Measurements from ENCODE around the gene KRTAP20-1. TPM values are rescaled to one million over a fixed set of nuclear protein-coding genes. Genes with fewer than 3 reads are reported as not detected.

Gene KRTAP20-1
- polyA plus RNA-seq, 1 of the 3 experiments (the other 2 are of a cell fraction), result not detected

GRCh38 chr21:30592140-30592539 lies 24.1 kb upstream of the KRTAP20-1 start, which contains the start of gene KRTAP6-3:
Gene KRTAP6-3, plus strand, starts transcription at chr21:30592440. Its CDS starts 6 bp downstream, at chr21:30592446.
- WGBS (ENCODE audit: low lambda C conversion rate), result 2% methylated on average over 3 of the region's 4 CpGs
- ChIA-PET CTCF (no interaction called here), POLR2A (no interaction called here)
- Histone ChIP-seq H3K79me2 (ENCODE audit: insufficient read depth) (no peaks in the 10 kb centered on the region), H3K27ac (ENCODE audit: low read depth in 2 of 2, low read length in 1 of 2) (no peak within 1 kb of the TSS), H4K20me1 (ENCODE audit: insufficient read depth) (no peaks in the 10 kb centered on the region), H3K9me2 (no peaks in the 10 kb centered on the region), H3K4me2 (no peak within 1 kb of the TSS), H3F3A (replicated peaks; ENCODE audit: insufficient read depth) (no peaks in the 10 kb centered on the region), H3K4me3 (ENCODE audit: low read depth in 2 of 2, low read length in 1 of 2) (no peak within 1 kb of the TSS), H2AFZ (ENCODE audit: low read depth) (no peak within 1 kb of the TSS), H3K9ac (no peak within 1 kb of the TSS), H3K4me1 (ENCODE audit: control insufficient read depth in 1 of 2, insufficient read depth in 2 of 2, low read depth in 1 of 2, low read length in 1 of 2) (no peaks in the 10 kb centered on the region), H3K9me3 (no peaks in the 10 kb centered on the region), H3K27me3 (ENCODE audit: insufficient read depth) (no peaks in the 10 kb centered on the region), H3K36me3 (replicated peaks in 1 of 2; ENCODE audit: control insufficient read depth in 1 of 2, insufficient read depth in 2 of 2, low read length in 1 of 2) (no peaks in the 10 kb centered on the region)
- TF ChIP-seq ELF1 (IDR thresholded peaks at IDR 0.05), result no peak
- TF ChIP-seq FOXM1 (IDR thresholded peaks at IDR 0.05; ENCODE audit: low read depth), result no peak
- TF ChIP-seq RCOR1 (IDR thresholded peaks at IDR 0.05; ENCODE audit: low read length), result no peak
- TF ChIP-seq GATA2 (CRISPR knock-in tag; IDR thresholded peaks at IDR 0.05), result no peak
- TF ChIP-seq GABPA (IDR thresholded peaks at IDR 0.05; ENCODE audit: low read depth), result no peak
- no peak for TF ChIP-seq RFX5 (IDR thresholded peaks at IDR 0.05; ENCODE audit: low read length)
- TF ChIP-seq TCF12 (IDR thresholded peaks at IDR 0.05), result no peak
- no peak for TF ChIP-seq NFIC (IDR thresholded peaks at IDR 0.05; ENCODE audit: borderline replicate concordance)
- TF ChIP-seq RAD21 (IDR thresholded peaks at IDR 0.05; ENCODE audit: low read length), result no peak
- TF ChIP-seq, protein P1, sequence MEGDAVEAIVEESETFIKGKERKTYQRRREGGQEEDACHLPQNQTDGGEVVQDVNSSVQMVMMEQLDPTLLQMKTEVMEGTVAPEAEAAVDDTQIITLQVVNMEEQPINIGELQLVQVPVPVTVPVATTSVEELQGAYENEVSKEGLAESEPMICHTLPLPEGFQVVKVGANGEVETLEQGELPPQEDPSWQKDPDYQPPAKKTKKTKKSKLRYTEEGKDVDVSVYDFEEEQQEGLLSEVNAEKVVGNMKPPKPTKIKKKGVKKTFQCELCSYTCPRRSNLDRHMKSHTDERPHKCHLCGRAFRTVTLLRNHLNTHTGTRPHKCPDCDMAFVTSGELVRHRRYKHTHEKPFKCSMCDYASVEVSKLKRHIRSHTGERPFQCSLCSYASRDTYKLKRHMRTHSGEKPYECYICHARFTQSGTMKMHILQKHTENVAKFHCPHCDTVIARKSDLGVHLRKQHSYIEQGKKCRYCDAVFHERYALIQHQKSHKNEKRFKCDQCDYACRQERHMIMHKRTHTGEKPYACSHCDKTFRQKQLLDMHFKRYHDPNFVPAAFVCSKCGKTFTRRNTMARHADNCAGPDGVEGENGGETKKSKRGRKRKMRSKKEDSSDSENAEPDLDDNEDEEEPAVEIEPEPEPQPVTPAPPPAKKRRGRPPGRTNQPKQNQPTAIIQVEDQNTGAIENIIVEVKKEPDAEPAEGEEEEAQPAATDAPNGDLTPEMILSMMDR (IDR thresholded peaks at IDR 0.05), result no peak
- TF ChIP-seq, protein P2, sequence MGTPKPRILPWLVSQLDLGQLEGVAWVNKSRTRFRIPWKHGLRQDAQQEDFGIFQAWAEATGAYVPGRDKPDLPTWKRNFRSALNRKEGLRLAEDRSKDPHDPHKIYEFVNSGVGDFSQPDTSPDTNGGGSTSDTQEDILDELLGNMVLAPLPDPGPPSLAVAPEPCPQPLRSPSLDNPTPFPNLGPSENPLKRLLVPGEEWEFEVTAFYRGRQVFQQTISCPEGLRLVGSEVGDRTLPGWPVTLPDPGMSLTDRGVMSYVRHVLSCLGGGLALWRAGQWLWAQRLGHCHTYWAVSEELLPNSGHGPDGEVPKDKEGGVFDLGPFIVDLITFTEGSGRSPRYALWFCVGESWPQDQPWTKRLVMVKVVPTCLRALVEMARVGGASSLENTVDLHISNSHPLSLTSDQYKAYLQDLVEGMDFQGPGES (IDR thresholded peaks at IDR 0.05; ENCODE audit: low read depth, low read length), result no peak
- TF ChIP-seq, protein P3, sequence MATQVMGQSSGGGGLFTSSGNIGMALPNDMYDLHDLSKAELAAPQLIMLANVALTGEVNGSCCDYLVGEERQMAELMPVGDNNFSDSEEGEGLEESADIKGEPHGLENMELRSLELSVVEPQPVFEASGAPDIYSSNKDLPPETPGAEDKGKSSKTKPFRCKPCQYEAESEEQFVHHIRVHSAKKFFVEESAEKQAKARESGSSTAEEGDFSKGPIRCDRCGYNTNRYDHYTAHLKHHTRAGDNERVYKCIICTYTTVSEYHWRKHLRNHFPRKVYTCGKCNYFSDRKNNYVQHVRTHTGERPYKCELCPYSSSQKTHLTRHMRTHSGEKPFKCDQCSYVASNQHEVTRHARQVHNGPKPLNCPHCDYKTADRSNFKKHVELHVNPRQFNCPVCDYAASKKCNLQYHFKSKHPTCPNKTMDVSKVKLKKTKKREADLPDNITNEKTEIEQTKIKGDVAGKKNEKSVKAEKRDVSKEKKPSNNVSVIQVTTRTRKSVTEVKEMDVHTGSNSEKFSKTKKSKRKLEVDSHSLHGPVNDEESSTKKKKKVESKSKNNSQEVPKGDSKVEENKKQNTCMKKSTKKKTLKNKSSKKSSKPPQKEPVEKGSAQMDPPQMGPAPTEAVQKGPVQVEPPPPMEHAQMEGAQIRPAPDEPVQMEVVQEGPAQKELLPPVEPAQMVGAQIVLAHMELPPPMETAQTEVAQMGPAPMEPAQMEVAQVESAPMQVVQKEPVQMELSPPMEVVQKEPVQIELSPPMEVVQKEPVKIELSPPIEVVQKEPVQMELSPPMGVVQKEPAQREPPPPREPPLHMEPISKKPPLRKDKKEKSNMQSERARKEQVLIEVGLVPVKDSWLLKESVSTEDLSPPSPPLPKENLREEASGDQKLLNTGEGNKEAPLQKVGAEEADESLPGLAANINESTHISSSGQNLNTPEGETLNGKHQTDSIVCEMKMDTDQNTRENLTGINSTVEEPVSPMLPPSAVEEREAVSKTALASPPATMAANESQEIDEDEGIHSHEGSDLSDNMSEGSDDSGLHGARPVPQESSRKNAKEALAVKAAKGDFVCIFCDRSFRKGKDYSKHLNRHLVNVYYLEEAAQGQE (IDR thresholded peaks at IDR 0.05; ENCODE audit: low read depth, low read length), result no peak
- TF ChIP-seq TAF1 (IDR thresholded peaks at IDR 0.05; ENCODE audit: borderline replicate concordance, low read depth, low read length), result no peak
- TF ChIP-seq CHD2 (IDR thresholded peaks at IDR 0.05; ENCODE audit: low read length, partially characterized antibody), result no peak
- DNase-seq, result no peak

Measured in SK-N-SH (cell line).